CD4-positive, alpha-beta T cell treated with Interleukin-6 for 4 hours (primary cell): ENCODE data around the gene SNRNP25.
A peak's percentile ranks its signal among the peaks of the same experiment; 100 is the strongest.

Experiments
- DNase-seq: peaks from one replicate; pipeline ENCODE4 v3.0.0-alpha.2; 2020; ENCODE audit warnings: mixed read lengths

The SNRNP25 gene

GRCh38 chr16:78444-79150 is 25.0 kb downstream of the SNRNP25 start:
- peak; percentile 6 for DNase-seq

DNA sequence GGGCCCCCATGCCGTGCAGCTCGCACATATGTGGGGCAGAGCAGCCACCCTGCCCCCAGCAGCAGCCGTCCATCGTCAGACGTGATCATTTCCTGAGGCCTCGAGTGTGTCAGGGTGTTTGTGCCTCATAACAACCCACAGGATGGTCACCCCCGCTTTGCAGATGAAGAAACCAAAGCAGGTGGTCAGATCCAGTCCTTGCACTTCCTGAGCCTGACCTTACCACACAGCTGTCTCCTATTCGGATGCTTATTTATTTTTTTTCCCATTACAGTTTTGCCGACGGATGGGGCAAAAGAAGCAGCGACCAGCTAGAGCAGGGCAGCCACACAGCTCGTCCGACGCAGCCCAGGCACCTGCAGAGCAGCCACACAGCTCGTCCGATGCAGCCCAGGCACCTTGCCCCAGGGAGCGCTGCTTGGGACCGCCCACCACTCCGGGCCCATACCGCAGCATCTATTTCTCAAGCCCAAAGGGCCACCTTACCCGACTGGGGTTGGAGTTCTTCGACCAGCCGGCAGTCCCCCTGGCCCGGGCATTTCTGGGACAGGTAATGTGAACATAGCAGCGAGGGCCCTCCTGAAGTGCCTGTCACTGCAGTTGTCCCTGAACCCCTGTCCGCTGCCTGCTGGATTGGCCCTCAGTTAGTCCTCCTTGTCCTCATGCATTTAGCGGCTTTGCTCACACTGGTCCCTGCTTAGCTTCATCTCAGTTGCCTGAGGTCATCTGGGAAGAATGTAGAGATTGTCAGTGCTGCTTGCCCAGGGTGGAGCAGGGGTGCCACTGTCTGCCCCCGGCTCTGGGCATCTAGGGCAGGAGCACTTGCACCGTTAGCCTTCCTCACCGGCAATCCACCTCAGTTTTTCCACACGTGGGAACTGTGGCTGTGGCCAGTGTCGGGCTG is 25.8 kb downstream of the SNRNP25 start:
- no peak for DNase-seq

GRCh38 chr16:83060-83603 is 29.5 kb downstream of the SNRNP25 start:
- no peak for DNase-seq

GRCh38 chr16:83781-84615 is 30.4 kb downstream of the SNRNP25 start:
- DNase-seq: peak; percentile 20

DNA sequence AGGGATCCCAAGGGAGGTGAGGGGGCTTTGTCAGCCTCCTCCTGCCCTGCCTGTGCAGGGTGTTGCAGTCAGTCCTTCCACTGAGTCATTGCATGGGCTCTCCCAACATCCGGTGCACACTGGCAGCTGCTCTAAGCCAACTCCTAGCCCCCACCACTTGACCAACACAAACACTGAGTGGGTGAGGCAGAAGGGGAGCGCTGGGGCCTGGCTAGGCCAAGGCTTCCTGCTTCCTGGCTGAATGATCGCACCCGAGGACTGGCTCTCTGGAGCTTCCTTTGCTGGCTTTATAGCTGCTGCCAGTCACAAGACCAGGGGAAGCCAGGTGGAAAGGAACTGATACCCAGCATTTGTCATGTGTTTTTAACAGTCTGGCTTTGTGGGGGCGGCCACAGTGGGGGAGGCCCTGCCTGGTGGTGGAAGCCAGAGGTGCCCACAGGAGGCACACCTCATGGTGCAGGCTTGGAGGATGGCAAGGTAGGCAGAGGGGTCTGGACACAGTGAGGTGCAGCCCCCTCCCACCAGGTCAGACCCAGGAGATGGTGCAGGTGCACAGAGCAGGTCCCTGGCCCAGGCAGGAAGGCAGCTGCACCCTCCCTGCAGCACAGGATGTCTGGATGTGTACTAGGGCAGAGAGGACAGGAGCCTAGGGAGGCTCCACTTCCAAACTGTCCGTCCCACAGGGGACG is 31.2 kb downstream of the SNRNP25 start:
- peak; percentile 42 for DNase-seq

DNA sequence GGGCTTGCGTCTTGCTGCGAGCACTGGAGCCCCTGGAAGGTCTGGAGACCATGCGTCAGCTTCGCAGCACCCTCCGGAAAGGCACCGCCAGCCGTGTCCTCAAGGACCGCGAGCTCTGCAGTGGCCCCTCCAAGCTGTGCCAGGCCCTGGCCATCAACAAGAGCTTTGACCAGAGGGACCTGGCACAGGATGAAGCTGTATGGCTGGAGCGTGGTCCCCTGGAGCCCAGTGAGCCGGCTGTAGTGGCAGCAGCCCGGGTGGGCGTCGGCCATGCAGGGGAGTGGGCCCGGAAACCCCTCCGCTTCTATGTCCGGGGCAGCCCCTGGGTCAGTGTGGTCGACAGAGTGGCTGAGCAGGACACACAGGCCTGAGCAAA is 31.8 kb downstream of the SNRNP25 start:
- no peak for DNase-seq

DNA sequence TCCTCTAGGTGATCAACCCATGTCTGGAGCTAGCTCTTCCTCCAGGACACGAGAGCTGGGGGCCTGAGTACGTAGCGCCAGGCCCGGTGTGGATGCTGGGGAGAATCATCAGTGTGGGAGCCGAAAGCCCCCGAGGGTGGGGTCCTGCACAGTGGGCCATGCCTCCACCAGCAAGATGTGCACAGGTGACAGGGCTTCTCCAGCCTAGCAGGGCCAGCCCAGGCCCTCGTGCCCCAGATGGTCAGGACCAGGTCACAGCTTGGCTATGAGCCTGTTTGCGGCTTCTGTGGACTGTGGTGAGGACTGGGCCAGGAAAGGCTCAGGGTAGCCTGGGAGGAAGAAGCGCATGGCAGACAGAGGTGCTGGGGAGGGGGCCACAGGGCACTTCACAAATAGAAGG is 32.2 kb downstream of the SNRNP25 start:
- no peak for DNase-seq

GRCh38 chr16:86483-86952 is 32.9 kb downstream of the SNRNP25 start:
- DNase-seq: no peak

- no peak for DNase-seq
Observed at GRCh38 chr16:88613-89012, 35.0 kb downstream of the SNRNP25 start.

GRCh38 chr16:89391-90302 is 36.0 kb downstream of the SNRNP25 start:
- no peak for DNase-seq

DNA sequence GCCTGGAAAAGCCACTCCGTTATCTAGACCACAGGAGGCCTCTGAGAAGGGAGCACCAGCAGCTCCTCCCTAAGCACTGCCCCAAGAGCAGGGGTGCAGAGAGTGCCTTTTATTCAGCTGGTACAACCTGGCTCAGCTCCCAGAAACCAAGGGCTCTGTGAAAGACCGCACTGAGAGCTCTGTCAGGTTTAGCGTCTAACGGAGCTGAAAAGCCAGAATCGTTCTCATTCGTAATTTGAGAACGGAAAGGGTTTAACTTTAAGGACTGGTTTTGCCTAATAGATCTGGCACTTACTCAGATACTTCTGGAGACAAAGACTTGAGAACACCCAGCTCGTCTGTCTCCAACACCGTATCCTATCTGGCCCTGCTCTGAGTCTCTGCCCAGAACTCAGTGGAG is 37.9 kb downstream of the SNRNP25 start:
- no peak for DNase-seq

- DNase-seq: no peak
Observed at GRCh38 chr16:92431-93339, 39.1 kb downstream of the SNRNP25 start.

- no peak for DNase-seq
Observed at GRCh38 chr16:94918-95265, 41.3 kb downstream of the SNRNP25 start.

- peak; percentile 91 for DNase-seq
Observed at GRCh38 chr16:96935-97381, 43.3 kb downstream of the SNRNP25 start.

DNA sequence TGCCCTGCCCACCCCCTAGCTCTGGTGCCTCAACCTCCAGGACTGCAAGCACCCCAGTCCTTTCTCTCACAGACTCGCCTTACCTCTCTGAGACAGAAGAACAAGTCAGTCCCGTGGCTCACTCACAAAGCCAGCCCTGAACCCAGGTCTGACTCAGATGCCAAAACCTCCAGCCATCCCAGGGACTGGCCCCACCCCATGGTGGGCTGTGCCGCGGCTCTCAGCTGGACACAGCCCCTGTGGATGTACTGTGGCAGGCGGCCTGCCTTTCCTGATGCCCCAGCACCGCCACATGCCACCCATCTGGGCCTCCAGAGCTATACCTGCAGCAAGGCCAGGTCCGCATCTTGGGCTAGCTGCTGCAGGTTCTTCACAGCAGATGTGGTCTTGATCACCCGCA is 44.2 kb downstream of the SNRNP25 start:
- no peak for DNase-seq

DNA sequence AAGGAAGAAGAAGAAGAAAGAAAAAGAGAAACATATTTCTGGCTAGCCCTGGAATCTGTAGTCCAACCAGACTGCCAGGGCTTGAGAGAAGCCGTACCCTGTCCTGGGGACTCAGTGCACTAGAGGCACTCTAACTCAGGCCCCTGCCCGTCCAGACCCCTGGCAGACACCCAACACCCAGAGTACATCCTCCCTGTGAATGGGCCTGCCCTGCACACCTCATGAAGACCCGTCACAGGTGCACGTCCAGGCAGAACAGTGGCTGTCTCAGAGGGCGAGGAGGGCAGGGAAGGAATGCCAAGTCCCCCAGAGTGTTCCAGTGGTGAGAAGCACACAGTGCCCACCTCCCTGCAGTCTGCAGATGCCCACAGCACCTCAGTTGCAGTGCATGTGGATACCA is 47.4 kb downstream of the SNRNP25 start:
- DNase-seq: no peak

DNA sequence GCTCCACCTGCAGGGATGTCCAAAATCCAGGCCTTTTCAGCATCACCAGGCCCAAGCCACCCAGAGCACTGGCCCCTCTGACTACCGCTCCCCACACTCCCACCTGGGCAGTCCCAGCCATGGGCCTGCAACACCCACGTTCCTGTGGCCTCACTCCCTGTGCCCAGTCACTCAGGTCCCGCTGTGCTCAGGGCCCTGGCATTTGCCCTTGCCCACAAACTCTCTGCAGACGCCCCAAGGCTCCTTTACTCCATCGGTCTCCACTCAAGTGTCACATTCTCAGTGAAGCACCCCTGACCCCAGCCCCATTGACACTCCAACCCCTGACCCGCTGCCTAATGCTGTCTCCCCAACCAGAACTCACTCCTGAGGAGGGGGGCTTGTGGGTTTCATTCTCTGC is 48.0 kb downstream of the SNRNP25 start:
- no peak for DNase-seq

- no peak for DNase-seq
Observed at GRCh38 chr16:102060-102855, 48.6 kb downstream of the SNRNP25 start.

- no peak for DNase-seq
Observed at GRCh38 chr16:104355-104754, 50.7 kb downstream of the SNRNP25 start.
